A549 (cell line): ENCODE results near the gene TUBGCP2.

ENCODE experiments used
- BHLHE40 ChIP-seq: IDR thresholded peaks from 2 replicates; pipeline ENCODE4 v1.6.1; 2012; ENCODE audit warnings: low read depth, low read length, inconsistent platforms
- CEBPB ChIP-seq, 2 experiments: fragments of >200 bp in 1 of 2; sonication (Bioruptor Twin) in 1 of 2; formaldehyde crosslinking in 1 of 2; IDR thresholded peaks; 2 replicates each; pipeline ENCODE4 v1.6.1; 2012 to 2016
- CHD2 ChIP-seq: fragments of 150-350 bp; IDR thresholded peaks from 2 replicates; pipeline ENCODE4 v1.6.1; 2014; ENCODE audit warnings: low read length; ENCODE audit not compliant: partially characterized antibody
- FOSL2 ChIP-seq, 2 experiments: fragments of 450-650 bp in 1 of 2; fragments of >200 bp in 1 of 2; sonication (Bioruptor Twin) in 1 of 2; formaldehyde crosslinking; IDR thresholded peaks; 2 replicates each; pipeline versions ENCODE4 v1.5.0 to v1.6.1; 2016 to 2020; ENCODE audit warnings: mild to moderate bottlenecking in 1 of 2, moderate library complexity in 1 of 2
- HMGXB4 ChIP-seq: fragments of 250-450 bp; sonication (Bioruptor Pico); IDR thresholded peaks from 2 replicates; pipeline ENCODE4 v1.5.0; 2021; ENCODE audit warnings: mild to moderate bottlenecking, moderate library complexity, borderline replicate concordance
- KDM1A ChIP-seq: fragments of 200-600 bp; sonication (generic); IDR thresholded peaks from 2 replicates; pipeline ENCODE4 v1.6.1; 2016; ENCODE audit warnings: low read depth, mild to moderate bottlenecking
- POLR2A ChIP-seq: IDR thresholded peaks from 2 replicates; pipeline ENCODE4 v1.6.1; 2012; ENCODE audit warnings: mild to moderate bottlenecking, low read length
- RNF2 ChIP-seq: fragments of 200-600 bp; sonication (generic); IDR thresholded peaks from 2 replicates; pipeline ENCODE4 v1.6.1; 2016; ENCODE audit warnings: low read depth, mild to moderate bottlenecking, antibody characterized with exemption, moderate library complexity, borderline replicate concordance
- ZFP36 ChIP-seq: fragments of 450-650 bp; IDR thresholded peaks from 2 replicates; pipeline ENCODE4 v1.6.1; 2014; ENCODE audit warnings: borderline replicate concordance; ENCODE audit not compliant: partially characterized antibody
- TF ChIP-seq, protein P1 (sequence below): fragments of >200 bp; sonication (Bioruptor Twin); formaldehyde crosslinking; IDR thresholded peaks from 3 replicates; pipeline ENCODE4 v1.5.1; 2016
- TF ChIP-seq, protein P2 (sequence below): fragments of 200-600 bp; sonication (generic); IDR thresholded peaks from 2 replicates; pipeline ENCODE4 v1.6.1; 2016; ENCODE audit warnings: antibody characterized with exemption, mild to moderate bottlenecking, moderate library complexity

GRCh38 chr10:133242611-133243356 lies 65.9 kb downstream of the TUBGCP2 start:
- TF ChIP-seq, protein P1, sequence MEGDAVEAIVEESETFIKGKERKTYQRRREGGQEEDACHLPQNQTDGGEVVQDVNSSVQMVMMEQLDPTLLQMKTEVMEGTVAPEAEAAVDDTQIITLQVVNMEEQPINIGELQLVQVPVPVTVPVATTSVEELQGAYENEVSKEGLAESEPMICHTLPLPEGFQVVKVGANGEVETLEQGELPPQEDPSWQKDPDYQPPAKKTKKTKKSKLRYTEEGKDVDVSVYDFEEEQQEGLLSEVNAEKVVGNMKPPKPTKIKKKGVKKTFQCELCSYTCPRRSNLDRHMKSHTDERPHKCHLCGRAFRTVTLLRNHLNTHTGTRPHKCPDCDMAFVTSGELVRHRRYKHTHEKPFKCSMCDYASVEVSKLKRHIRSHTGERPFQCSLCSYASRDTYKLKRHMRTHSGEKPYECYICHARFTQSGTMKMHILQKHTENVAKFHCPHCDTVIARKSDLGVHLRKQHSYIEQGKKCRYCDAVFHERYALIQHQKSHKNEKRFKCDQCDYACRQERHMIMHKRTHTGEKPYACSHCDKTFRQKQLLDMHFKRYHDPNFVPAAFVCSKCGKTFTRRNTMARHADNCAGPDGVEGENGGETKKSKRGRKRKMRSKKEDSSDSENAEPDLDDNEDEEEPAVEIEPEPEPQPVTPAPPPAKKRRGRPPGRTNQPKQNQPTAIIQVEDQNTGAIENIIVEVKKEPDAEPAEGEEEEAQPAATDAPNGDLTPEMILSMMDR, result no peak
- TF ChIP-seq, protein P2, sequence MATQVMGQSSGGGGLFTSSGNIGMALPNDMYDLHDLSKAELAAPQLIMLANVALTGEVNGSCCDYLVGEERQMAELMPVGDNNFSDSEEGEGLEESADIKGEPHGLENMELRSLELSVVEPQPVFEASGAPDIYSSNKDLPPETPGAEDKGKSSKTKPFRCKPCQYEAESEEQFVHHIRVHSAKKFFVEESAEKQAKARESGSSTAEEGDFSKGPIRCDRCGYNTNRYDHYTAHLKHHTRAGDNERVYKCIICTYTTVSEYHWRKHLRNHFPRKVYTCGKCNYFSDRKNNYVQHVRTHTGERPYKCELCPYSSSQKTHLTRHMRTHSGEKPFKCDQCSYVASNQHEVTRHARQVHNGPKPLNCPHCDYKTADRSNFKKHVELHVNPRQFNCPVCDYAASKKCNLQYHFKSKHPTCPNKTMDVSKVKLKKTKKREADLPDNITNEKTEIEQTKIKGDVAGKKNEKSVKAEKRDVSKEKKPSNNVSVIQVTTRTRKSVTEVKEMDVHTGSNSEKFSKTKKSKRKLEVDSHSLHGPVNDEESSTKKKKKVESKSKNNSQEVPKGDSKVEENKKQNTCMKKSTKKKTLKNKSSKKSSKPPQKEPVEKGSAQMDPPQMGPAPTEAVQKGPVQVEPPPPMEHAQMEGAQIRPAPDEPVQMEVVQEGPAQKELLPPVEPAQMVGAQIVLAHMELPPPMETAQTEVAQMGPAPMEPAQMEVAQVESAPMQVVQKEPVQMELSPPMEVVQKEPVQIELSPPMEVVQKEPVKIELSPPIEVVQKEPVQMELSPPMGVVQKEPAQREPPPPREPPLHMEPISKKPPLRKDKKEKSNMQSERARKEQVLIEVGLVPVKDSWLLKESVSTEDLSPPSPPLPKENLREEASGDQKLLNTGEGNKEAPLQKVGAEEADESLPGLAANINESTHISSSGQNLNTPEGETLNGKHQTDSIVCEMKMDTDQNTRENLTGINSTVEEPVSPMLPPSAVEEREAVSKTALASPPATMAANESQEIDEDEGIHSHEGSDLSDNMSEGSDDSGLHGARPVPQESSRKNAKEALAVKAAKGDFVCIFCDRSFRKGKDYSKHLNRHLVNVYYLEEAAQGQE, result no peak
- no peak for TF ChIP-seq CHD2
- peak; percentile 21 for TF ChIP-seq BHLHE40
- no peak for TF ChIP-seq HMGXB4
- no peak for TF ChIP-seq CEBPB (IDR thresholded peaks at IDR 0.05)
- no peak for TF ChIP-seq POLR2A
- TF ChIP-seq RNF2, result no peak
- TF ChIP-seq FOSL2 (IDR thresholded peaks at IDR 0.05), result no peak
- no peak for TF ChIP-seq FOSL2 (CRISPR knock-in tag; IDR thresholded peaks at IDR 0.05)
- TF ChIP-seq KDM1A, result no peak
- TF ChIP-seq ZFP36, result no peak
